OCI-M2 (cell line): ENCODE results near the gene PCNX1.
"Not testable (repeated sequence)": the region's sequence is repeated elsewhere in the genome, so short reads cannot be mapped to it uniquely, and the experiment has no call there.

Experiments
- DNase-seq: peaks from one replicate; lab custom pipeline; 2025; ENCODE audit not compliant: unreplicated experiment; lab: John Stamatoyannopoulos, UW

Gene PCNX1

DNA sequence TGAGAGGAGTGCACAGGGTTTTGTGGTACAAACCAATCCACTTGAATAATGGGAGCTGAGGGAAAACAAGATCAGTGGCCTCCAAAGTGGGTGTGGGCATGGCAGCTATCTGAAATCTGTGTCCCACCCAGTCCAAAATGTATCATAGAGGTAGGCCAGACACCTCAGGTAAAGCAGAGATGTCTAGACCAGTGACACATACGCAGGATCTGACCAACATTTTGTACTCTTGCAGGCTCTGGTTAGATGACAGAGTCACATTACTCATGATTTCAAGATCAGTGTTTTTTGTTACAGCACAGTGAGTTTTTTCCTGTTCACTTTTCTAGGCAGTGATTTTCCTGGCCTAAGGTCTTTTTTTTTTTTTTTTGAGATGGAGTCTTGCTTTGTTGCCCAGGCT is 211.8 kb downstream of the PCNX1 start:
- no peak for DNase-seq

DNA sequence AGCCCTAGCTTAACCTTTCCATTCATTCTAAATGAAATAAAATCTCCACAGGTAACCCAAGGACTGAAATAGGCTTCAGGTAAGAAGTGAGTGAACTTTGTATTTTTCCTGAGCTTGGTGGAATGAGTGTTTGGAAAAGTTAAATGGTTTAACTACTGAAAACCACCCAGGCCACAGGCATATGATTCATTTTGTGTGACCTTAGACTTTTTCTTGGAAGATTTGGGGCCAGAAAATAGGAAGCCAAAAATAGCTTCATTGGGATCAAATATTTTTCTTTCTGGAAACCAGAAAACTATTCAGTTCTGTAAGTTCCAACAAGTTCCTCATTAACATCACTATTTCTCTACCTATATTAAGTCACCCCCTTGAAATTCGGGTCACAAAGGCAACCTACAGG is 212.6 kb downstream of the PCNX1 start:
- no peak for DNase-seq

DNA sequence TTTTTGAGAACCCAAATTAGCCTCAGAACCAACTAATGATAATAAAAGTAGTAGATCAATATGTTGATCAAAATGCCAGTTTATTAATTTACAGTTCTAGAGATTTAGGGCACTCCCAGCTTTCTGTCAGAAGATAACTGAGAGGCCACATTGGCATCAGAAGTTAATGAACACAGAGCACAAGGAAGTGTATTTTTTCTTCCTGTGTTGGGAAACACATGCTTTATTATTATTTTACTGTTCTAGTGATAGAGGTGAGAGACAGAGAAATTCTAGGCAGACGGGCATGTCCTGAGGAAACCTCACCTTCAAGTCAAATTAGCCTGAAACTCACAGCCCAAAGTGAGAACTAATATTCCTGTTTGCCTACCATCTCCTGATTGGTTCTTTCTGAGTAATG is 213.7 kb downstream of the PCNX1 start:
- no peak for DNase-seq

- no peak for DNase-seq
Observed at GRCh38 chr14:71121711-71122110, 214.5 kb downstream of the PCNX1 start.

- DNase-seq, result no peak
Observed at GRCh38 chr14:71122866-71123565, 215.8 kb downstream of the PCNX1 start.

DNA sequence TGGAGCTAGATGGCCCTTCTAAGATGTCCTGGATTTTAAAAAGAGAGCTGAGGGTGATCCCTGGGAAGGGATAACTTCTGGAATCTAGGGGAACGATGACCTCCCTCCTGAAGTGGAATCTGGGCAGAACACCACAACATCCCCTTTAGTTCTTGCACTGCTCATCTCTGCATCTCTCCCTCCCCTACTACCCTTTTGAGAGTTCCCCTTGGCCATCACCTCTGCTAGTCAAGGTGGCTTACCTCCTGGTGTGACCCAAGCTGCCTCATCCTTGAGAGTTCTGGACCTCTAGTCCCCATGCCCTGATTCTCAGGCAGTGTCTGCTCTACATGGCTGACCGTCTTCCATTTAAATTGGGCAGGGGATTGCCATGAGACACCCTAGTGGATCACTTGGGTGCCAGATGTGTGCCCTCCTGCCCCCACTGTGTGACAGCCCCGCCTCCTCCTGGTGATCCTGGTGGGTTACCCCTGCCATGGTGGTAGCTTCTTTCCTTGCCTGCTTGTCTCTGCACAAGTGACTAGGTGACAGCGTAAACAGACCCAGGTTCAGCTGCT is 216.4 kb downstream of the PCNX1 start:
- DNase-seq, result no peak

DNA sequence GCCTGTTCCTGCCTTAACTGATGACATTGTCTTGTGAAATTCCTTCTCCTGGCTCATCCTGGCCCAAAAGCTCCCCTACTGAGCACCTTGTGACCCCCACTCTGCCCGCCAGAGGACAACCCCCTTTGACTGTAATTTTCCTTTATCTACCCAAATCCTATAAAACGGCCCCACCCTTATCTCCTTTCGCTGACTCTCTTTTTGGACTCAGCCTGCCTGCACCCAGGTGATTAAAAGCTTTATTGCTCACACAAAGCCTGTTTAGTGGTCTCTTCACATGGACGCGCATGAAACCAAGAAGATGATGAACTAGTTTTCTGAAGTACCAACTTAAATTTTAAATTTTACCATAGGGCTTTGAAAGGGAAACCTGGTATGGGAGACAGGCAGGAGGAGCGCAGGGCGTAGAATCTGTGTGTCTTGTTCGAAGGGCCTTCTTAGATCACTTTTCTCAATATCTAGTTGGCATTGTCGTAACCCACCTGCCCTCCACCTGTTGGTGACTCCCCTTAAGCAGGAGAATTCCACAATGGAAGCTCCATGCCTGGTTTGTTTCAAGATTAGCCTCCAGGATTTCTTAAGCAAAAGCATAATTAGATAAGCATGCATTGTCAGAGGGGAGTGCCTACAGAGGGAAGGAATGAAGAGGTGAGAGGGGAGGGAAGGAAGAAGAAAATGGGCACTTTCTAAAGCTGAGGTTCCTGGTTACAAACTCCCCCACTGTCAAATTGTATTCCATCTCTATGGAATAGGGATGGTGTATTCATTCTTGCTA is 222.6 kb downstream of the PCNX1 start:
- DNase-seq, result not testable (repeated sequence)

GRCh38 chr14:71130491-71131179 is 223.4 kb downstream of the PCNX1 start:
- DNase-seq, result peak; percentile 66

GRCh38 chr14:71133296-71133695 is 226.0 kb downstream of the PCNX1 start:
- no peak for DNase-seq

DNA sequence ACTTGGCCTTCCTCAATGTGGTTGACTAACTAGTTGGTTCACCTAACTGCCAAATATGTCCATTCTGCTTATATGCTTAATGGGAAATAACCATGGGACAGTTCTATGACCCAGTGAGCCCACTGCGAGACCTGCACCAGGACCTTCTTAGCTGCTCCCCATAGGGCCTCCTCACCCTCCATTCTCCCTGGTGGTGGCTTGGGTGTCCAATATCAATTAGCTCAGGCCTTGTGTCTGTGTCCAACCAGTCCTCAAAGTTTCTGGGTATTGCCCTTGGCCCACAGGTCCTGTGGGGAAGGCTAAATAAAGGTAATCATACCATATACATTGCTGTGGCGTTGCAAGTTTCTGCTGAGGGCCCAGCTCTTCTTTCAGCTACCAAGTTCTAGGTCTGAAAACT is 228.2 kb downstream of the PCNX1 start:
- no peak for DNase-seq

DNA sequence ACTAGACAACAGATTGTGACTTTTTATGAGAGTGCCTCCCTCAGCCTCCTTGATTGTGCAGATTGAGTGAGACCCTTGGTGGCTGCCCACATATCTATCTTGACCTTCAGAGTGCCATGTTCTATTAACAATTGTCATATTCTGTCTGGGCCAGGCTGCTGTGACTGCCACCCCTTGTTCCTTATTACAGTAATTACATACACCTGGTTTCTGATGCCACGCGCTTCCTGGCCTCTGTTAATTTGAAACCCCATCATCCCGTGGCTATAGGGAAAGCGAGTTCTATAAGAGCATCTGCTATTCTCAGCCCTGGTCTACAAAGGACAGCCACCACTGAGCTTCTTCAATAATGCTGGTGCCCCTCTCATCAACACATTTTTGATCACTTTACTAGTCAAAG is 228.7 kb downstream of the PCNX1 start:
- DNase-seq, result no peak

GRCh38 chr14:71136386-71137060 is 229.3 kb downstream of the PCNX1 start:
- no peak for DNase-seq

GRCh38 chr14:71137536-71138447 is 230.5 kb downstream of the PCNX1 start:
- no peak for DNase-seq

DNA sequence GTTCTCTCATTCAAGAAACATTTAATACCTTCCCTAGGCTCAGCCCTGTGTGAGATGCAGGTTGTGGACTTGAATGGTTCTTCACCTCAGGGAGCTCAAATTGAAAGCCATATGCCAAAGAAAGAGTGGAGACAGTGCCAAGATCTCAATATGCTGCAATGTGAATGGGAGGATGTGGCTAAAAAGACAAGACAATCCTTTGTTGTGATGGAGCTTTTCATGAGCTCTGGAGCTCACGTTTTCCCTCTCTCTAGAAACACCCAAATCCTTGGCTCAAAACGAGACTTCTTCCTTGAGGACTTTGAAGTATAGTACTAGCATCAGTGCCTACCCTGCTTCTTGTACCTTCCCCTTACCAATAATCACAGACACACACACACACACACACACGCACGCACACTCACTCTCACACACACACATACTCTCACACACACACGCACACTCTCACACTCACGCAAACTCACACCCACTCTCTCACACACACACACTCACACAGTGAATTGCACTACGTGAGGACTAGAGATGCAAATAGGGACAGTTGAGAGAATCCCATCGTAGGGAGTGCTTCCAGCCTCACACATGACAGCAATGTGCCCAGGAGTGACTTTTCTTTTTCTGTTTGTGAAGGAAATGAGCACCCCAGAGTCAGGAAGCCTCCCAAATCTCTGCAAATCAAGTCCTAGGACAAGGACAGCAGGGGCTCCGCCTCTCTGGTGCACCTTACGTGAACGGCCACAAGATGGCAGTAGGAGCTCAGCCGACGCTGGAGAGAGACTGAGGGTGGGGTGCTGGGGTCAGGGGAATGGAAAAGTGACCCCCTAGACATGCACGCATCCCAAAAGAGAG is 231.4 kb downstream of the PCNX1 start:
- DNase-seq, result no peak

DNA sequence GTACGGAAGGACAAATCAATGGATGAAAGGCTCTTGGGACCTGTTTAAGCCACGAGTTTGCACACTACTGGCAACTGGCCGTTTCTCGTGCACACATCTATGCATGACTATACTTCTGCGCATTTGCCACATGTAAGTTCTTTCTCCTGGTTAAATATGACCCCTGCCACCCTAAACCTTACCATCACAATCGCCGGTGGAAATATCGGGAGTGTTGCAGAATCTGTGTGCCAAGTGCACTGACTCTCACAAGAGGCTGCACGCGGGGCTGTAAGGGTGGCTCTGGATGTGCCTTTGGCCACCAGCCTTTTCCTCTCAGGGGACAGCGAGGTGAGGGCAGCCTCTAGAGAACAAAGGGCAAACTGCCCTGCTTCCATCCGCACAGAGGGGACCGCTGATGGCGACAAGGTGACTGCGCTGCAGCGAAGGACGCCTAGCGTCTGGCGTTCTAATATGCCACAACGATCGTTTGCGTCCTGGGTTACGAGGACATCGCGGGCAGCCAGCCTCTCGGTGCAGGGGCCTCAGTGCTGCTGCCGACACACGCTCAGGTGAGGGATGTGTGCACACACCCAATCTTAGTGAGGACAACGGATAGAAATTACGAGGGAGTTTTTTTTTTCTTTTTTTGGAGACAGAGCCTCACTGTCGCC is 232.2 kb downstream of the PCNX1 start:
- DNase-seq, result no peak

- no peak for DNase-seq
Observed at GRCh38 chr14:71140157-71140556, 232.9 kb downstream of the PCNX1 start.

DNA sequence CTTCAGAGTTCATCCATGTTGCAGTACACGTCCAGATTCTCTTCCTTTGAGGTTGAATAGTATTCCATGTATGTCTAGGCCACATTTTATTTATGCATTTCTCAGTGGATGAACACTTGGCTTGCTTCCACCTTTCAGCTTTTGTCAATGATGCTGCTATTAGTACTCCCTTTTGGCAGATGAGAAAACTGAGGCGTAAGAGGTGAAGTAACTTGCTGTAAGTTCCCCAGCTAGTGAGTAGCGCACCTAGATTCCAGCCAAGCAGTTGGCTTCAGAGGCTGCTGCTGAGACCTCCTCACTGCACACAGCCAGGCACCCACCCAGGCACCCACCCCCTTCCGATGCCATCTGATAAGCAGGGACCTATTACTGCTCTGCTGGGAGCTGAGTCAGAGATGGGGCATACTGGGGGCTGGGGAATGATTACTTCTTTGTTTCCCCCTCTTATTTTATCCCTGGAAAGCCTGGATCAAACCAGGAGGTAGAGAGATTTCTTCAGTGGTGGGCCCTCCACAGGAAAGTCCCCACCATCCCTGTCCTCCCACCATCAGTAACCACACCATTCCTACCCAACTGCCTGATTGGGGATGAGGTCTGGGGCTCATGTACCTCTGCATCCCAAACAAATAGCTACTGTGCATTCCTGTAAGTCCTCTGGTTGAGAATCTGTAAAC is 234.6 kb downstream of the PCNX1 start:
- DNase-seq, result no peak

- no peak for DNase-seq
Observed at GRCh38 chr14:71142375-71143038, 235.2 kb downstream of the PCNX1 start.
